Fibroblast of lung (primary cell): ENCODE results near the gene AOAH. TPM values are rescaled to one million over a fixed set of nuclear protein-coding genes. Genes with fewer than 3 reads are reported as not detected.
A peak's percentile ranks its signal among the peaks of the same experiment; 100 is the strongest.

Experiments used
- DNase-seq, 2 donors: peaks; one replicate each; pipeline versions ENCODE4 v3.0.0 to v3.0.0-alpha.2; 2010; ENCODE audit warnings: low read depth in 2 of 2
- H2AFZ ChIP-seq: 2 replicates; pipeline ENCODE4 v1.5.1; 2012; ENCODE audit warnings: low read length, control low read depth, inconsistent platforms
- H3K27ac ChIP-seq: 2 replicates; pipeline ENCODE4 v1.5.1; 2011; ENCODE audit warnings: low read length, control low read depth; ENCODE audit not compliant: insufficient read depth
- H3K27me3 ChIP-seq: 2 replicates; pipeline ENCODE4 v1.5.1; 2011; ENCODE audit warnings: mild to moderate bottlenecking, low read length; ENCODE audit not compliant: control insufficient read depth, insufficient read depth
- H3K36me3 ChIP-seq: 2 replicates; pipeline ENCODE4 v1.5.1; 2011; ENCODE audit warnings: low read length; ENCODE audit not compliant: control insufficient read depth, insufficient read depth
- H3K4me1 ChIP-seq: 2 replicates; pipeline ENCODE4 v1.5.1; 2011; ENCODE audit warnings: low read length; ENCODE audit not compliant: control insufficient read depth, insufficient read depth; ENCODE audit errors: extremely low read depth
- H3K4me2 ChIP-seq: 2 replicates; pipeline ENCODE4 v1.5.1; 2011; ENCODE audit warnings: low read length, control low read depth; ENCODE audit not compliant: insufficient read depth; ENCODE audit errors: extremely low read depth
- H3K4me3 ChIP-seq, 4 experiments: fragments of 200-600 bp in 1 of 4; sonication (generic) in 1 of 4; replicated peaks in 1 of 4; 2 replicates each; pipeline ENCODE4 v1.5.1; 2011 to 2016; ENCODE audit warnings: low read length in 4 of 4, low read depth in 3 of 4, mild to moderate bottlenecking in 3 of 4, control low read depth in 2 of 4, inconsistent platforms in 1 of 4, mixed read lengths in 1 of 4; ENCODE audit not compliant: insufficient read depth in 1 of 4; ENCODE audit errors: control extremely low read depth in 1 of 4
- H3K79me2 ChIP-seq: 2 replicates; pipeline ENCODE4 v1.5.1; 2012; ENCODE audit warnings: mild to moderate bottlenecking, low read length, inconsistent platforms; ENCODE audit not compliant: control insufficient read depth, insufficient read depth
- H3K9ac ChIP-seq: 2 replicates; pipeline ENCODE4 v1.5.1; 2011; ENCODE audit warnings: mild to moderate bottlenecking, low read length, control low read depth; ENCODE audit not compliant: insufficient read depth
- H3K9me3 ChIP-seq: 2 replicates; pipeline ENCODE4 v1.5.1; 2012; ENCODE audit warnings: low read depth, low read length; ENCODE audit not compliant: control insufficient read depth, insufficient read depth
- H4K20me1 ChIP-seq: 2 replicates; pipeline ENCODE4 v1.5.1; 2011; ENCODE audit warnings: low read length; ENCODE audit not compliant: control insufficient read depth, insufficient read depth; ENCODE audit errors: extremely low read depth
- EZH2 ChIP-seq: IDR thresholded peaks from 2 replicates; pipeline ENCODE4 v1.5.1; 2012; ENCODE audit warnings: low read length, control low read depth, mild to moderate bottlenecking; ENCODE audit errors: missing control alignments
- polyA plus RNA-seq, 2 donors: library from polyadenylated mRNA; depleted of rRNA in 1 of 2; stranded (reverse) in 1 of 2; unstranded in 1 of 2; fragments of >200 nt; gene quantifications; 2 replicates each; pipeline ENCODE4 v1.2.1, GENCODE V29; 2011 to 2012; ENCODE audit warnings: missing spikeins in 1 of 2
- total RNA-seq: library from RNA; depleted of rRNA; stranded (reverse); fragments of >200 nt; gene quantifications from 2 replicates; pipeline ENCODE4 v1.2.1, GENCODE V29; 2014
- TF ChIP-seq, protein P1 (sequence below), 2 donors: IDR thresholded peaks in 1 of 2; conservative IDR thresholded peaks in 1 of 2; 1 replicate in 1 of 2; 2 replicates in 1 of 2; pipeline ENCODE4 v1.5.1; 2011 to 2012; ENCODE audit warnings: low read length in 2 of 2, control low read depth in 1 of 2, inconsistent platforms in 1 of 2, low read depth in 1 of 2, mild to moderate bottlenecking in 1 of 2

The AOAH gene
- total and polyA plus RNA-seq, 2 donors (not counting 1 experiment from before 2014, with no cell fraction given), result not detected

DNA sequence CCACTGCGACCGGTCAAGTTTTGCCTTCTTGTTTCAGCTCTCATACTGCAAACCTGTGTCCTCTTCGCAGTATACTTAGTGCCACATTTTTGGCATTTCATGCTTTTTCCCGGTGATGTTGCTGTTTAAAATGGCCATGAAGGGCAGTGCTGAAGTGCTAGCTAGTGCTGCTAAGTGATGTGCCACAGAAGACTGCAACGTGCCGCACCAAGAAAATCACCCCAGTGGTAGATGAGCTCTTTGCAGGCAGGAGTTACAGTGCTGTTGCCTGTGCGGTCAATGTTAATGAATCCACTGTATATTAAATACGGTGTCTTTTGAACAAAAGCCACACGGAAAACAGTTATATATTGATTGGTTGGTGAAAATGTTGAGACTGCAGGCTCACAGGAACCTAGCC, 214.3 kb downstream of the AOAH start:
- Histone ChIP-seq H2AFZ (no peak overlapping the region), H3K9me3 (no peaks in the 10 kb centered on the region), H3K4me3 (no peak overlapping the region), H3K79me2 (no peaks in the 10 kb centered on the region), H4K20me1 (no peaks in the 10 kb centered on the region), H3K4me2 (no peak overlapping the region), H3K36me3 (no peaks in the 10 kb centered on the region), H3K9ac (no peak overlapping the region), H3K4me1 (no peaks in the 10 kb centered on the region), H3K27me3 (no peaks in the 10 kb centered on the region), H3K27ac (no peak overlapping the region)
- DNase-seq, result no peak
- TF ChIP-seq, protein P1, sequence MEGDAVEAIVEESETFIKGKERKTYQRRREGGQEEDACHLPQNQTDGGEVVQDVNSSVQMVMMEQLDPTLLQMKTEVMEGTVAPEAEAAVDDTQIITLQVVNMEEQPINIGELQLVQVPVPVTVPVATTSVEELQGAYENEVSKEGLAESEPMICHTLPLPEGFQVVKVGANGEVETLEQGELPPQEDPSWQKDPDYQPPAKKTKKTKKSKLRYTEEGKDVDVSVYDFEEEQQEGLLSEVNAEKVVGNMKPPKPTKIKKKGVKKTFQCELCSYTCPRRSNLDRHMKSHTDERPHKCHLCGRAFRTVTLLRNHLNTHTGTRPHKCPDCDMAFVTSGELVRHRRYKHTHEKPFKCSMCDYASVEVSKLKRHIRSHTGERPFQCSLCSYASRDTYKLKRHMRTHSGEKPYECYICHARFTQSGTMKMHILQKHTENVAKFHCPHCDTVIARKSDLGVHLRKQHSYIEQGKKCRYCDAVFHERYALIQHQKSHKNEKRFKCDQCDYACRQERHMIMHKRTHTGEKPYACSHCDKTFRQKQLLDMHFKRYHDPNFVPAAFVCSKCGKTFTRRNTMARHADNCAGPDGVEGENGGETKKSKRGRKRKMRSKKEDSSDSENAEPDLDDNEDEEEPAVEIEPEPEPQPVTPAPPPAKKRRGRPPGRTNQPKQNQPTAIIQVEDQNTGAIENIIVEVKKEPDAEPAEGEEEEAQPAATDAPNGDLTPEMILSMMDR (conservative IDR thresholded peaks at IDR 0.05 in 1 of 2, IDR thresholded peaks at IDR 0.05 in 1 of 2; ENCODE audit: low read depth in 1 of 2, low read length in 2 of 2), result no peak
- TF ChIP-seq EZH2, result no peak

DNA sequence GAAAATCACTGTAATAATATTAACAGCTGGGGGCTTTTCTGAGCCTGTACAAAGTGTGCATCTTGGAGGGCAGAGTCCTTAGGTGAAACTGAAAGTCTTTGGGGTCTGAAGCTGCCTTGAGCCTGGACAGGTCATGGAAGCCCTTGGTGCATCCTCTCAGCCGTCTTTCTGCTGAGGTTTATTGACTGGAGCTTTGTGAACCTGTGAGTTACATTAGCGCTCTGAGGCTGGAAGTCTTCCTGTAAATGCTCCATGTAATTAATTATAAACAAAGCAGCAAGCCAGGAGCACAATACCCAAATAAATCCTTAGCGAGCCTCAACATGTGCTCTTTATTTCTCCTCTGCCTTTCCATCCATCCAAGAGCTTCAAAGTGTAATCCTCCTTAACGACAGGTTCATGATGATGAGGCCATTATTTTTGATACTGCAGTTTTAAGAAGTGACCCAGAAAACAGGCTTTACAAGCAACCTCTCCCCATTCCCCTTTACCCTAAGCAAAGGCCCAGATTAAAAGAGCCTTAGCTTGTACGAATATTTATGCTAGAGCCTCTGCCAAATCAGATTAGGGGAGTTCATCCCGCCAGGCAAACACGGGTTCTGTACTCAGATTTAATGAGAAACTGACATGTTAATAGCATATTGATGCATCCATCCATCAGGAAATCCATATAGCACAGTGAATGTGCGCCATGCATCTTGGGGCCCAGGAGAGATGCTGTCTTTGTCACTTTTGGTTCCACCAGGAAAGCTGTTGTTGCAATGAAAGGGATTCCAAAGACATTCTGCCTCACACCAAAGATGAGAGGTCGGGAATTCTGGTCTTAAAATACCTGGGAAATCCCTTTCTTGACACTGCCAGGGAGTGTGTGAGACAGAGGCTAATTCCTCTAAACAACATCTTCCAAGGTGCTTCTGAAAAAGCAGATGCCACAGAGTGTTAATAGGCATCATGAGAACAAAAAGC, 216.5 kb downstream of the AOAH start:
- DNase-seq, result no peak
- Histone ChIP-seq H3K79me2 (no peaks in the 10 kb centered on the region), H3K9me3 (no peaks in the 10 kb centered on the region), H3K27me3 (no peaks in the 10 kb centered on the region), H3K4me2 (no peak overlapping the region), H4K20me1 (no peaks in the 10 kb centered on the region), H3K9ac (no peak overlapping the region), H3K4me3 (no peak overlapping the region), H3K27ac (no peak overlapping the region), H3K36me3 (no peaks in the 10 kb centered on the region), H3K4me1 (no peaks in the 10 kb centered on the region), H2AFZ (no peak overlapping the region)
- no peak for TF ChIP-seq EZH2
- TF ChIP-seq, protein P1 (conservative IDR thresholded peaks at IDR 0.05 in 1 of 2, IDR thresholded peaks at IDR 0.05 in 1 of 2; ENCODE audit: low read depth in 1 of 2, low read length in 2 of 2), result no peak

DNA sequence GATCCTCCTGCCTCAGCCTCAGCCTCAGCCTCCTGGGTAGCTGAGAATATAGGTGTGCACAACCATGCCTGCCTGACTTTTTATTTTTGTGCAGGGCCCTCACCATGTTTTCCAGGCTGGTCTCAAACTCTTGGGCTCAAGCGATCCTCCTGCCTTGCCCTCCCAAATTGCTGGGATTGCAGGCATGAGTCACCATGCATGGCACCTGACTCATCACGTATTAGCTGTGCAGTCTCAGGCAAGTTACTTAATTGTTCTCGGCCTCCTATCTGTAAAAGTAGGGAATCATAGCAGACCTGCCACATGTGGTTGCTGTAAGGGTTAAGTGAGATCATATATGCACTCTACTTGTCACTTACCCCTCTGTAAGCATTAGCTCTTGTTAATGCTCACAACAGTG, 217.5 kb downstream of the AOAH start:
- Histone ChIP-seq H2AFZ (no peak overlapping the region), H4K20me1 (no peaks in the 10 kb centered on the region), H3K9ac (no peak overlapping the region), H3K9me3 (no peaks in the 10 kb centered on the region), H3K4me2 (no peak overlapping the region), H3K36me3 (no peaks in the 10 kb centered on the region), H3K4me1 (no peaks in the 10 kb centered on the region), H3K27ac (no peak overlapping the region), H3K4me3 (no peak overlapping the region), H3K79me2 (no peaks in the 10 kb centered on the region), H3K27me3 (no peaks in the 10 kb centered on the region)
- TF ChIP-seq, protein P1 (conservative IDR thresholded peaks at IDR 0.05 in 1 of 2, IDR thresholded peaks at IDR 0.05 in 1 of 2; ENCODE audit: low read depth in 1 of 2, low read length in 2 of 2), result no peak
- no peak for TF ChIP-seq EZH2
- peak; percentile 21 to 59 for DNase-seq
